GM23248 (cell line): Measurements from ENCODE around the gene CHCHD1. TPM values are rescaled to one million over a fixed set of nuclear protein-coding genes. Genes with fewer than 3 reads are reported as not detected.

Source experiments
- DNase-seq: peaks from one replicate; pipeline ENCODE4 v3.0.0-alpha.2; 2015
- H2AFZ ChIP-seq: fragments of 200-600 bp; sonication (generic); 2 replicates; pipeline ENCODE4 v1.6.1; 2016; ENCODE audit warnings: antibody characterized with exemption
- H3F3A ChIP-seq: fragments of 200-600 bp; sonication (generic); 2 replicates; pipeline ENCODE4 v1.6.1; 2016; ENCODE audit warnings: mild to moderate bottlenecking, antibody characterized with exemption, mixed run types; ENCODE audit not compliant: insufficient read depth
- H3K27ac ChIP-seq: fragments of 200-600 bp; sonication (generic); 2 replicates; pipeline ENCODE4 v1.5.1; 2016; ENCODE audit warnings: mild to moderate bottlenecking
- H3K27me3 ChIP-seq: fragments of 200-600 bp; sonication (generic); replicated peaks from 2 replicates; pipeline ENCODE4 v1.6.1; 2016; ENCODE audit warnings: mild to moderate bottlenecking; ENCODE audit not compliant: insufficient read depth
- H3K36me3 ChIP-seq: fragments of 200-600 bp; sonication (generic); 2 replicates; pipeline ENCODE4 v1.6.1; 2016; ENCODE audit warnings: low read depth, mild to moderate bottlenecking
- H3K4me1 ChIP-seq: fragments of 200-600 bp; sonication (generic); 2 replicates; pipeline ENCODE4 v1.6.1; 2016; ENCODE audit warnings: mild to moderate bottlenecking; ENCODE audit not compliant: insufficient read depth
- H3K4me2 ChIP-seq: fragments of 200-600 bp; sonication (generic); one replicate; pipeline ENCODE4 v1.6.1; 2016; ENCODE audit warnings: mild to moderate bottlenecking; ENCODE audit not compliant: unreplicated experiment
- H3K4me3 ChIP-seq: fragments of 200-600 bp; sonication (generic); 2 replicates; pipeline ENCODE4 v1.5.1; 2016; ENCODE audit warnings: mild to moderate bottlenecking
- H3K79me2 ChIP-seq: fragments of 200-600 bp; sonication (generic); 2 replicates; pipeline ENCODE4 v1.6.1; 2016; ENCODE audit warnings: mild to moderate bottlenecking; ENCODE audit not compliant: insufficient read depth
- H3K9ac ChIP-seq: fragments of 200-600 bp; sonication (generic); 2 replicates; pipeline ENCODE4 v1.6.1; 2016; ENCODE audit warnings: mild to moderate bottlenecking
- H3K9me2 ChIP-seq: fragments of 200-600 bp; sonication (generic); 2 replicates; pipeline ENCODE4 v1.6.1; 2016; ENCODE audit warnings: mixed run types, mild to moderate bottlenecking, moderate library complexity; ENCODE audit not compliant: insufficient read depth
- H3K9me3 ChIP-seq: fragments of 200-600 bp; sonication (generic); one replicate; pipeline ENCODE4 v1.6.1; 2017; ENCODE audit warnings: low read depth
- H4K20me1 ChIP-seq: fragments of 200-600 bp; sonication (generic); 2 replicates; pipeline ENCODE4 v1.6.0; 2016; ENCODE audit not compliant: insufficient read depth
- EZH2 ChIP-seq: fragments of 200-600 bp; sonication (generic); IDR thresholded peaks from 2 replicates; pipeline ENCODE4 v1.6.1; 2018; ENCODE audit warnings: antibody characterized with exemption, mild to moderate bottlenecking; ENCODE audit not compliant: insufficient read depth, poor library complexity, severe bottlenecking
- EZH2phosphoT487 ChIP-seq: fragments of 200-600 bp; sonication (generic); IDR thresholded peaks from 2 replicates; pipeline ENCODE4 v1.6.1; 2018; ENCODE audit warnings: antibody characterized with exemption, moderate library complexity, mild to moderate bottlenecking, low read depth; ENCODE audit not compliant: insufficient read depth
- WGBS, 2 experiments: methylation state at CpG; one replicate each; pipeline ENCODE4 v1.1.6; 2015 to 2017; ENCODE audit warnings: low lambda C conversion rate in 2 of 2, low coverage in 1 of 2; ENCODE audit errors: missing lambda C conversion rate in 2 of 2; 5-methylcytosine and 5-hydroxymethylcytosine counted together
- in situ Hi-C: fragments of 300-500 bp; cut with MboI; formaldehyde crosslinking; loops from 2 replicates; pipeline ENCODE4 v1.15.0; 2020
- polyA plus RNA-seq: library from polyadenylated mRNA; unstranded; fragments of >200 nt; fragmentation: Nextera tagmentation; extraction: Ambion mirVana; gene quantifications from 2 replicates; pipeline ENCODE4 v1.2.1, GENCODE V29; 2016
- total RNA-seq: library from RNA; depleted of rRNA; stranded (reverse); fragments of >200 nt; shearing (Covaris generic); gene quantifications from 2 replicates; pipeline ENCODE4 v1.2.3, GENCODE V29; 2014

Gene CHCHD1
- total and polyA plus RNA-seq, 2 experiments from 2014 or later, result 23.1 to 73.0 TPM

- peaks cover 33% of the 10 kb centered on the region; the same call in 1 of the 2 replicates for H3K36me3 ChIP-seq
- peaks cover 7% of the 10 kb centered on the region for H4K20me1 ChIP-seq
- TF ChIP-seq EZH2phosphoT487 (no peak), EZH2 (no peak)
- H3K4me3 ChIP-seq, result no peak overlapping the region
- no peak overlapping the region for H2AFZ ChIP-seq
- no peak overlapping the region for H3K27ac ChIP-seq
- H3K27me3 ChIP-seq, result no peaks in the 10 kb centered on the region
- in situ Hi-C loops, result no loop called here
- H3K9me2 ChIP-seq, result no peaks in the 10 kb centered on the region
- H3F3A ChIP-seq, result peaks cover 12% of the 10 kb centered on the region
- H3K9ac ChIP-seq, result no peak overlapping the region
- peaks cover 14% of the 10 kb centered on the region for H3K4me1 ChIP-seq
- 89 to 91% methylated on average over 17 of the region's 17 CpGs for WGBS, 2 experiments
- H3K79me2 ChIP-seq, result peaks cover 58% of the 10 kb centered on the region
- no peaks in the 10 kb centered on the region for H3K9me3 ChIP-seq
- no peak for DNase-seq
- no peak overlapping the region for H3K4me2 ChIP-seq
These were observed 7.2 kb downstream of the CHCHD1 start for GRCh38 chr10:73788864-73789658.

GRCh38 chr10:73789659-73790055 is 7.8 kb downstream of the CHCHD1 start:
- H4K20me1 ChIP-seq, result peaks cover 7% of the 10 kb centered on the region
- no peaks in the 10 kb centered on the region for H3K9me2 ChIP-seq
- no peak overlapping the region for H3K27ac ChIP-seq
- no peak for DNase-seq
- in situ Hi-C loops, result no loop called here
- TF ChIP-seq EZH2 (no peak), EZH2phosphoT487 (no peak)
- H3K4me3 ChIP-seq, result no peak overlapping the region
- 70 to 74% methylated on average over 10 of the region's 10 CpGs for WGBS, 2 experiments
- peaks cover 13% of the 10 kb centered on the region for H3K4me1 ChIP-seq
- H3K36me3 ChIP-seq, result peaks cover 39% of the 10 kb centered on the region; the same call in 1 of the 2 replicates
- H3K4me2 ChIP-seq, result no peak overlapping the region
- peaks cover 52% of the 10 kb centered on the region for H3K79me2 ChIP-seq
- no peak overlapping the region for H3K9ac ChIP-seq
- H3K27me3 ChIP-seq, result no peaks in the 10 kb centered on the region
- H3K9me3 ChIP-seq, result no peaks in the 10 kb centered on the region
- no peak overlapping the region for H2AFZ ChIP-seq
- peaks cover 15% of the 10 kb centered on the region for H3F3A ChIP-seq

GRCh38 chr10:73790886-73791625 is 9.2 kb downstream of the CHCHD1 start:
- TF ChIP-seq EZH2phosphoT487 (no peak), EZH2 (no peak)
- Histone ChIP-seq H3F3A (peaks cover 11% of the 10 kb centered on the region), H3K9me3 (no peaks in the 10 kb centered on the region), H3K27ac (no peak overlapping the region), H3K4me3 (no peak overlapping the region), H3K36me3 (peaks cover 43% of the 10 kb centered on the region; the same call in 1 of the 2 replicates), H3K4me2 (no peak overlapping the region), H3K9me2 (no peaks in the 10 kb centered on the region), H4K20me1 (peaks cover 7% of the 10 kb centered on the region), H3K9ac (no peak overlapping the region), H3K4me1 (peaks cover 9% of the 10 kb centered on the region), H3K27me3 (no peaks in the 10 kb centered on the region), H2AFZ (no peak overlapping the region), H3K79me2 (peaks cover 45% of the 10 kb centered on the region)
- no peak for DNase-seq
- in situ Hi-C loops, result no loop called here
- 82 to 83% methylated on average over 22 of the region's 22 CpGs for WGBS, 2 experiments

GRCh38 chr10:73791871-73792400 is 10.1 kb downstream of the CHCHD1 start:
- 91 to 93% methylated on average over 25 to 26 of the region's 26 CpGs for WGBS, 2 experiments
- no peak overlapping the region for H3K27ac ChIP-seq
- peaks cover 7% of the 10 kb centered on the region; the same call in 1 of the 2 replicates for H4K20me1 ChIP-seq
- TF ChIP-seq EZH2phosphoT487, result no peak
- TF ChIP-seq EZH2, result no peak
- H3K9me2 ChIP-seq, result no peaks in the 10 kb centered on the region
- no peak overlapping the region for H3K4me3 ChIP-seq
- no peak overlapping the region for H2AFZ ChIP-seq
- H3K9me3 ChIP-seq, result no peaks in the 10 kb centered on the region
- H3K9ac ChIP-seq, result no peak overlapping the region
- H3F3A ChIP-seq, result peaks cover 9% of the 10 kb centered on the region
- H3K4me1 ChIP-seq, result peaks cover 6% of the 10 kb centered on the region
- no peak for DNase-seq
- in situ Hi-C loops, result no loop called here
- H3K79me2 ChIP-seq, result peaks cover 36% of the 10 kb centered on the region
- H3K36me3 ChIP-seq, result peaks cover 43% of the 10 kb centered on the region; the same call in 1 of the 2 replicates
- H3K4me2 ChIP-seq, result no peak overlapping the region
- no peaks in the 10 kb centered on the region for H3K27me3 ChIP-seq
